Thymus (tissue), 11 donors: Measurements from ENCODE around the gene MED6. TPM values are rescaled to one million over a fixed set of nuclear protein-coding genes. Genes with fewer than 3 reads are reported as not detected.

ENCODE experiments used
- DNase-seq, 9 donors: peaks; one replicate each; pipeline ENCODE4 v3.0.0-alpha.2; 2013; ENCODE audit warnings: low spot score in 9 of 9, low read depth in 6 of 9, missing footprints in 1 of 9
- H3K27ac ChIP-seq, 2 donors: one replicate each; pipeline ENCODE4 v1.5.1; 2013; ENCODE audit warnings: control low read depth in 1 of 2, low read depth in 1 of 2, low read length in 1 of 2, mild to moderate bottlenecking in 1 of 2, moderate library complexity in 1 of 2
- H3K27me3 ChIP-seq, 2 donors: one replicate each; pipeline ENCODE4 v1.5.1; 2013; ENCODE audit warnings: low read length in 1 of 2; ENCODE audit not compliant: control insufficient read depth in 2 of 2, insufficient read depth in 1 of 2
- H3K36me3 ChIP-seq, 2 donors: one replicate each; pipeline ENCODE4 v1.5.1; 2013; ENCODE audit warnings: low read length in 1 of 2, mild to moderate bottlenecking in 1 of 2, moderate library complexity in 1 of 2; ENCODE audit not compliant: control insufficient read depth in 2 of 2, insufficient read depth in 2 of 2
- H3K4me1 ChIP-seq, 2 donors: one replicate each; pipeline ENCODE4 v1.5.1; 2013; ENCODE audit warnings: low read length in 2 of 2; ENCODE audit not compliant: control insufficient read depth in 2 of 2, insufficient read depth in 2 of 2
- H3K4me3 ChIP-seq, 2 donors: one replicate each; pipeline ENCODE4 v1.5.1; 2013; ENCODE audit warnings: low read length in 2 of 2, control low read depth in 1 of 2, mild to moderate bottlenecking in 1 of 2
- H3K9me3 ChIP-seq, 2 donors: one replicate each; pipeline ENCODE4 v1.5.1; 2013; ENCODE audit warnings: low read length in 1 of 2, mild to moderate bottlenecking in 1 of 2; ENCODE audit not compliant: control insufficient read depth in 2 of 2, insufficient read depth in 1 of 2
- WGBS: extraction: QIAGEN DNeasy Blood & Tissue Kit; methylation state at CpG from one replicate; pipeline ENCODE4 v1.1.7; 2013; 5-methylcytosine and 5-hydroxymethylcytosine counted together
- polyA plus RNA-seq: library from polyadenylated mRNA; stranded (reverse); fragments of 200-250 nt; gene quantifications from one replicate; pipeline ENCODE4 v1.2.3, GENCODE V29; 2013
- total RNA-seq: library from RNA; stranded (reverse); fragments of 120-200 nt; gene quantifications from one replicate; pipeline ENCODE4 v1.2.4, GENCODE V29; 2013
- donor health status: healthy.

MED6 gene
- total and polyA plus RNA-seq, 2 donors: 26.1 to 29.3 TPM

DNA sequence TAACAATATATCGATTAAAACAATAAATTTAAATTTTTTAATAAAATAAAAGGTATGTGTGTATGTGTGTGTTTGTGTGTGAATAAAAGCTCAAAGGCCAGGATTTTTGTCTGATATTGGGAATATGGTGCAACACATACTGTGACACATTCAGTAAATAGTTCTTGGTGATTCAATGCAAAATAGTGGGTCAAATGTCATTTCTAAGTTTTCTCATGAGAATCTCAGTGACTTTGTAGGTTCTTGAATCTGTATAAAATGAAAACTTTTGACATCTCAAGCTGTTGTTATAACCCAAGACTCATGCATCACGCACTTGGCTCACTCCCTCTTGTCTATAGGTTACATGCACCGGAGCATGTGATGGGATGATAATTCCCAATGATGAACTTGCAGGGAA lies 16.2 kb upstream of the MED6 start:
- Histone ChIP-seq H3K36me3 (no peaks in the 10 kb centered on the region), H3K9me3 (no peaks in the 10 kb centered on the region), H3K27ac (no peak overlapping the region), H3K4me1 (no peaks in the 10 kb centered on the region), H3K27me3 (no peaks in the 10 kb centered on the region), H3K4me3 (no peak overlapping the region)
- 98% methylated on average over 3 of the region's 3 CpGs for WGBS
- DNase-seq: no peak

DNA sequence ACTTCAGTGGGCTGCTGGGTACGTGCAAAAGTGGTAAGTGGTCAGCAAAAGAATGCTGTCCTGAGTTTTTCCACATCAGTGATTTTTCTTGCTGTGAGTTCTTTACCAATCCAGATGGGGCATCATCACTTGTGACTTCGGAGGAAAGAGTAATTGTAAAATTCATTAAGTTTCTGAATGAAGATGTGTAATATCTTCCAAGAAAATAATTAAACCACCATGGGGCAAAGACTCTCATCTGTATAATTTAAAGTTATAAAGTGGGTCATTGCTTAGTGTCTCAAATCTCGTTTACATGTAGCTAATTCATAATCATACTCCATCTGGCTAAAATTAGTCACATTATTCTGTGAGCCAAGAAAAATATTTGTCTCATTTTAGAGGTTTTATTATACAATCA lies 10.8 kb upstream of the MED6 start:
- 89% methylated on average over 3 of the region's 3 CpGs for WGBS

DNA sequence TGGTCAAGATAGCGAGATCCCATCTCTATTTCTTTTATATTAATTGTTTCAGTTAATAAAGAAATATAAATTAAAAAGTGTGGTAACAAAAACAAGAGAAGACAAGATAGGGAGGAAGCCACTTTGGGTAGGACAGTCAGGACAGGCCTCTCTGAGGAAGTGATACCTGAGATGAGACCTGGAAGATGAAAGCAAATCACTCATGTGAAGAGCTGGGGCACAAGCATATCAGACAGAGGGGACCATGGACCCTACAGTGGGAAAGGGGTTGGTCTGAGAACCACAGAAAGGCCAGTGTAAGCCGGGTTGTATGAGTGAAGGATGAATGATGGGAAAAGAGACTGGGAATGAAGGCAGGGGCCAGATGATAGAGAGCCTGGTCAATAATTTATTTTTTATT lies 1.8 kb upstream of the MED6 start:
- Histone ChIP-seq H3K36me3 (no peaks in the 10 kb centered on the region), H3K27ac (no peak overlapping the region), H3K4me3 (no peak overlapping the region), H3K27me3 (peaks cover 0 to 2% of the 10 kb centered on the region in 2 donors), H3K4me1 (peaks cover 5 to 8% of the 10 kb centered on the region in 2 donors), H3K9me3 (no peaks in the 10 kb centered on the region)
- WGBS: 98% methylated on average over 2 of the region's 2 CpGs
- no peak for DNase-seq

More for the DNA sequence above, 10.8 kb upstream of the MED6 start:
- no peak overlapping the region for H3K4me3 ChIP-seq
- DNase-seq: no peak
- H3K9me3 ChIP-seq: no peaks in the 10 kb centered on the region
- H3K36me3 ChIP-seq: no peaks in the 10 kb centered on the region
- H3K27ac ChIP-seq: no peak overlapping the region
- H3K4me1 ChIP-seq: no peaks in the 10 kb centered on the region
- no peaks in the 10 kb centered on the region for H3K27me3 ChIP-seq

DNA sequence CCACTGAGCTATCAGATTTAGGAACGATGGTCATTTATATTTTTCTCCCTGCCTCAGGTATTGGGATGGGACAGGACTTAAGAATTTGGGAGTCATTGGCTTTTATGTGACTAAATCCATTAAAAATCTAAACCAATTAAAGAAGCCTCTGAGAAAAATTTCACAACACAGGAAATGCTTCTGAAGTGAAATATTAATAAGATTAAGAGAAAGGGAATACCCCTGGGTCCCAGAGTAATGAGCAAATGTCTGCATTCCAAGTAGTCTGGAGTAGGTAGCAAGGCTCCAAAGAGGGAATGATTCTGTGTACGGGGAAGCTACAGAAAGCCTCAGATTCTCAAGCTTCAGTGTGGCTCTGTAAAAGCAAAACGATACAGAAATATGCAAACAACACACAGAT lies 707 bp upstream of the MED6 start:
- Histone ChIP-seq H3K9me3 (no peaks in the 10 kb centered on the region), H3K27me3 (peaks cover 0 to 2% of the 10 kb centered on the region in 2 donors), H3K27ac (no peak overlapping the region), H3K4me1 (peaks cover 5 to 8% of the 10 kb centered on the region in 2 donors), H3K4me3 (peak overlapping the region; percentile 31 to 75), H3K36me3 (peaks cover 3% of the 10 kb centered on the region in 2 donors)
- WGBS: 65% methylated on average over 3 of the region's 3 CpGs
- no peak for DNase-seq

DNA sequence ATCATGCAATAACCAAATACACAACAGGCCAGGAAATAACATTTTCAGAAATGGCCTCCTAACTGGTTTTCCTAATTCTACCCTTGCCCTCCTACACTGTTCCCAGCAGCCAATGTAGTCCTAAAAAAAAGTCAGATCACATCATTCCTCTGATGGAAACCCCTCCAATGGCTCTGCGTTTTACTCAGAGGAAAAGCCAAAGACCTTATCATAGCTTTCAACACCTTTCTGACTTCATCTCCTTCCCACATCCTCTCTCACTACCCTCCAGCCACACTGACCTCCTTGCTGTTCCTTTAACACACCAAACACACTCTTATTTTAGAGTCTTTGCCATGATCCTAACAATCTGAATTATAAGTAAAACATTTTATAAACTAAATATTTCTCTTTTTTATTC lies 1.1 kb downstream of the MED6 start:
- no peak overlapping the region for H3K27ac ChIP-seq
- no peak for DNase-seq
- peak overlapping the region in 1 of 2 donors; percentile 93 for H3K4me3 ChIP-seq
- WGBS: 82% methylated on average over 1 of the region's 1 CpG
- H3K27me3 ChIP-seq: peaks cover 0 to 2% of the 10 kb centered on the region in 2 donors
- H3K9me3 ChIP-seq: no peaks in the 10 kb centered on the region
- H3K36me3 ChIP-seq: peaks cover 20 to 21% of the 10 kb centered on the region in 2 donors
- peaks cover 5 to 8% of the 10 kb centered on the region in 2 donors for H3K4me1 ChIP-seq

- Histone ChIP-seq H3K27ac (no peak overlapping the region), H3K36me3 (peaks cover 29 to 31% of the 10 kb centered on the region in 2 donors), H3K9me3 (no peaks in the 10 kb centered on the region), H3K4me3 (no peak overlapping the region), H3K4me1 (peaks cover 5 to 8% of the 10 kb centered on the region in 2 donors), H3K27me3 (peaks cover 0 to 2% of the 10 kb centered on the region in 2 donors)
- 97% methylated on average over 3 of the region's 3 CpGs for WGBS
- DNase-seq: no peak
Observed at GRCh38 chr14:70597731-70598130, 2.7 kb downstream of the MED6 start.

DNA sequence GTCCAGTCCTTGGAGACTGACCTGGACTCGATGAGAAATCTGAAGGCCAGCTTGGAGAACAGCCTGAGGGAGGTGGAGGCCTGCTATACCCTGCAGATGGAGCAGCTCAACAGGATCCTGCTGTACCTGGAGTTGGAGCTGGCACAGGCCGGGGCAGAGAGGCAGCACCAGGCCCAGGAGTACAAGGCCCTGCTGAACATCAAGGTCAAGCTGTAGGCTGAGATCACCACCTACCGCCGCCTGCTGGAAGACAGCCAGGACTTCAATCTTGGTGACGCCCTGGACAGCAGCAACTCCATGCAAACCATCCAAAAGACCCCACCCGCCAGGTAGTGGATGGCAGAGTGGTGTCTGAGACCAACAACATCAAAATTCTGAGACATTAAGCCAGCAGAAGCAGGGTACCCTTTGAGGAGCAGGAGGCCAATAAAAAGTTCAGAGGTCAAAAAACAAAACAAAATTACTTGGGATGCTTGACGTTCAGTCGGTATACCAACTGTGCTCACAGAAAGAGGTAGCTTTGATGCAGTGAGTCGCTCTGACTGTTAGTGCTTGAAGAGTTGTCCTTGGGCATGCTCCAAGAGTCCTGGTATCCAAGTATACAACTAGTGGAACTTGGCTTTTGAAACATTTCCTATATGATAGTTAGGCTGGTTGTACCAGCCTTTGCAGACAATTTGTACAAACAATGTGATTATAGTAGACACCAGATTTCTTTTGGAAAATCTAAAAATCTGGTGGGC lies 4.8 kb downstream of the MED6 start:
- no peak overlapping the region for H3K4me3 ChIP-seq
- H3K9me3 ChIP-seq: no peaks in the 10 kb centered on the region
- H3K36me3 ChIP-seq: peaks cover 33 to 45% of the 10 kb centered on the region in 2 donors
- DNase-seq: no peak
- no peak overlapping the region for H3K27ac ChIP-seq
- H3K27me3 ChIP-seq: no peaks in the 10 kb centered on the region
- 97% methylated on average over 9 of the region's 9 CpGs for WGBS
- peaks cover 5 to 8% of the 10 kb centered on the region in 2 donors for H3K4me1 ChIP-seq

DNA sequence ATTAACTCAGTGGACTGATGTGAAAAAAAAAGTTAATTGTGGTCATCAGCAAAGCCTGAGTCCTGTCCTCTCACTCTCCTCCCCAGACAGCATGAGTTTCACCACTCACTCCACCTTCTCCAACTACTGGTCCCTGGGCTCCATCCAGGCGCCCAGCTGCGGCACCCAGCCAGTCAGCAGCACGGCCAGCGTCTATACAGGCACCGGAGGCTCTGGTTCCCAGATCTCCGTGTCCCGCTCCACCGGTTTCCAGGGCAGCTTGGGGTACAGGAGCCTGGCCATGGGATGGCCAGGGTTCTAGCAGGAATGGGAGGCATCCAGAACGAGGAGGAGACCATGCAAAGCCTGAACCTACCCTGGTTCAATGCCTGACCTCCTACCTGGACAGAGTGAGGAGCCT lies 6.0 kb downstream of the MED6 start:
- Histone ChIP-seq H3K4me3 (no peak overlapping the region), H3K36me3 (peaks cover 38 to 55% of the 10 kb centered on the region in 2 donors), H3K4me1 (peaks cover 3 to 6% of the 10 kb centered on the region in 2 donors), H3K27me3 (no peaks in the 10 kb centered on the region), H3K9me3 (no peaks in the 10 kb centered on the region), H3K27ac (no peak overlapping the region)
- WGBS: 99% methylated on average over 9 of the region's 9 CpGs
- no peak for DNase-seq

DNA sequence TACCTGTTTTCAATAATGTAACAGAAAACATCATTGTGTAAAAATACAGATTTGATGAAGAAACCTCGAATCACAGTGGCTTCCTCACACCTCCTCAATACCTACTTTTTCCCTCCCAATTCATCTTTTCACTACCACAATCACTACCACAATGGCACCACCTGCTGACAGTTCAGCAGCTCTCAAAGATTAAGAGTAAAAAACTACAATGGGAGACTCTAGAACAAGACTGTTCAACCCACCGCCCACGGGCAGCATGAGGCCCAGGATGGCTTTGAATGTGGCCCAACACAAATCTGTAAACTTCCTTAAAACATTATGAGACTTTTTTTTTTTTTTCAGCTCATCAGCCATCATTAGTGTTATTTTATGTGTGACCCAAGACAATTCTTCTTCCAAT lies 15.2 kb downstream of the MED6 start:
- 94% methylated on average over 3 of the region's 3 CpGs for WGBS
- no peak for DNase-seq
- Histone ChIP-seq H3K36me3 (peaks cover 18 to 55% of the 10 kb centered on the region in 2 donors), H3K4me3 (no peak overlapping the region), H3K27me3 (no peaks in the 10 kb centered on the region), H3K9me3 (no peaks in the 10 kb centered on the region), H3K4me1 (no peaks in the 10 kb centered on the region), H3K27ac (no peak overlapping the region)
